Measurements from ENCODE around the gene TNIP3. TPM values are rescaled to one million over a fixed set of nuclear protein-coding genes. Genes with fewer than 3 reads are reported as not detected.

TNIP3 gene
- total and polyA plus RNA-seq, 4 experiments from 2014 or later, result 0.38 to 0.55 (median 0.53) TPM

DNA sequence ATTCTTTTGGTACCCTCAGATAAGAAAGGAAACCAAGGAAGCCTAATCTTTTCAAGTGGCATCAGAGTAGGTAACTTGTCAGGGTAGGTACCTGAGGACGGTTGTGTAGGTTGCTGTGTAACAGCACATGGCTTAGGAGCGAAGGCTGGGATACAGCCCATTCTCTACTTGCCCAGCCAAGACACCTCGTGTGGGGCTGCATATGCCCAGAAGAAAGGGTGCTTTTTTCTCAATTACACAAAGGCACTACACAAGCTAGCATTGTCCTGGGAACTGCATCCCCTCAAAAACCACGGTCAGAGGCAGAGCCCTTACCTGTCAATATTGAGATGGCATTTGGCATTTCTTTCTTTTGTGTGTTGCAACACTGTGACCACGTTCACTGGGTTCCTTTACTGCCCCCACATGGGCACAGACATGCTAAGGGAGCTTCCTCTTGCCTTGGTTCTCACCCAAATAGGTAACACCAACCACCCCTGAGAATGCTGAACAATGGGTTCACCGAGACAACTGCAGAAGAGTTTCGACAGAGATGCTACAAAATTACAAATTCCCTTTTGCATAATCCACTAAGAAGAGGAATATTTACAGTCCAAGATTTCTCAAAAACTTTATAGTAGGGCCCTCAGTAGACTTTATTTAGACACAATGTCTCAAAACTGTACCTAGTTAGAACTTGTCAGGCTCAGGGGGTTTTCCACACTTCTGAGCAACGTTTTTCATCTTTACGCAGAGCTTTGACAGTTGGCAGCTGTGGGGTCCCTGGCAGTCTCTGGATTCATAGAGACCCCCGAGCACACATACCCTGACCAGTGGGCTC is 35.8 kb upstream of the TNIP3 start:
- Mint-ChIP-seq H3K27ac (peak overlapping the region; percentile 5 to 75 (median 59)), H3K36me3 (no peaks in the 10 kb centered on the region), H3K4me1 (peaks cover 18 to 32% (median 24%) of the 10 kb centered on the region in 4 donors), H3K4me3 (peak overlapping the region; percentile 54 to 83 (median 68)), H3K9me3 (no peaks in the 10 kb centered on the region), H3K27me3 (no peaks in the 10 kb centered on the region)
- no peaks in the 10 kb centered on the region for H3K36me3 ChIP-seq (ENCODE audit: insufficient read depth, low read length)
- peak in 2 of 5 donors; percentile 17 to 42 for DNase-seq
- intact Hi-C loops (cut with micrococcal nuclease), result loop anchor here (2.0 to 10.0 kb wide), 2 partner anchors 21 to 275 kb away; partner anchors contain the start of gene PRDM5
- no peaks in the 10 kb centered on the region for H3K9me3 ChIP-seq (ENCODE audit: control insufficient read depth in 1 of 2, low read length in 2 of 2)
- H3K4me1 ChIP-seq (ENCODE audit: insufficient read depth, low read length), result peaks cover 25% of the 10 kb centered on the region
- CTCF ChIA-PET (ENCODE audit: partially characterized antibody), result interaction anchor here (0.8 to 4.0 kb wide), 19 partner anchors 7 to 190 kb away, joined by 3 to 39 read pairs (median 5); no protein-coding TSS in a partner anchor
- H3K27me3 ChIP-seq (ENCODE audit: insufficient read depth, low read length), result no peaks in the 10 kb centered on the region
- H3K27ac ChIP-seq (ENCODE audit: low read depth, low read length), result no peak overlapping the region
- POLR2A ChIA-PET (ENCODE audit: partially characterized antibody), result interaction anchor here (0.7 to 1.7 kb wide), 3 partner anchors 28 to 46 kb away, joined by 3 to 6 read pairs (median 3); no protein-coding TSS in a partner anchor
- H3K4me3 ChIP-seq (ENCODE audit: low read length in 2 of 2), result no peak overlapping the region

DNA sequence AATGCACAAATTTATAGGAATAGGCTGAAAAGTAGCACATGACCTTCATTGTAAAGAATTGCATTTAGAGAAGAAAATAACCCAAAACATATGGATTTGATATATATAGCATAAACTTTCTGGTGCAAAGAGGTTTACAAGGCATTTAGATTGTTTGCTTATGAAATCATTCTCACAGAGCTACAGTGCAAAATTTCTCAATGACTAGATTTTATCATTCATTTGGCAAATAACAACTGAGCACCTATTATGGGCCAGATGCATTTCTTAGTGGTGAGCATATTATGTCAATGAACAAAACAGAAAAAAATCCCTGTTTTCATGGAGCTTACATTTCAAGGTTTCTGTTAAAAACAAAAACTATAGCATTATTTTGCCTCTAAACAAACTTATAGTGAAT is 34.1 kb upstream of the TNIP3 start:
- POLR2A ChIA-PET (ENCODE audit: partially characterized antibody), result interaction anchor here (1.0 kb wide), 1 partner anchor 16 kb away, joined by 3 read pairs; no protein-coding TSS in a partner anchor
- intact Hi-C loops (cut with micrococcal nuclease), result loop anchor here (10.0 kb wide), 1 partner anchor 273 kb away; the partner anchor contains the start of gene PRDM5

DNA sequence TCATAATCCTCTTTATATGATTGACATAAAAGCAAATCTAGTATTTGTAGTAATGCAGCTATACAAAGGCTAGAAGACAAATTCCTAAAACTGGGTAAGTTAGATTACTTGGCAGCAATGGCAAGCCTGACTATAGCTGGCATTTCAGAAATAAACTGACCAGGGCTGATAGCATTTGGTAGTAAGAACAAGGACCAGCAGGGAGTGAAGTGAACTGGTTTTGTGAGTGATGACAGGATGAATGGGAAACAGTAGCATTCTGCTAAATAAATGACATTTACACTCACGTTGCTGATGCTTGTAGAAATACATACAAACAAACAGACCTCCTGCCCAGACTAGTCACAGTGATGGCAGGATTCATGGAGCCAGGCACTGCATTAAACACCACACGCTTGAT is 31.5 kb upstream of the TNIP3 start:
- Histone ChIP-seq H3K27ac (ENCODE audit: low read depth, low read length) (no peak overlapping the region), H3K9me3 (ENCODE audit: control insufficient read depth in 1 of 2, low read length in 2 of 2) (no peaks in the 10 kb centered on the region), H3K4me3 (ENCODE audit: low read length in 2 of 2) (no peak overlapping the region), H3K36me3 (ENCODE audit: insufficient read depth, low read length) (no peaks in the 10 kb centered on the region), H3K4me1 (ENCODE audit: insufficient read depth, low read length) (peaks cover 43% of the 10 kb centered on the region), H3K27me3 (ENCODE audit: insufficient read depth, low read length) (no peaks in the 10 kb centered on the region)
- DNase-seq, result no peak
- H3K27ac Mint-ChIP-seq, result no peak overlapping the region
- no peaks in the 10 kb centered on the region for H3K27me3 Mint-ChIP-seq
- H3K4me1 Mint-ChIP-seq, result peaks cover 29 to 46% (median 35%) of the 10 kb centered on the region in 4 donors
- ChIA-PET POLR2A (ENCODE audit: partially characterized antibody) (no interaction called here), CTCF (ENCODE audit: partially characterized antibody) (interaction anchor here (0.7 to 1.3 kb wide), 3 partner anchors 9 to 112 kb away, joined by 3 to 4 read pairs (median 3); no protein-coding TSS in a partner anchor)
- intact Hi-C loops (cut with micrococcal nuclease), result loop anchor here (10.0 kb wide), 1 partner anchor 271 kb away; the partner anchor contains the start of gene PRDM5
- no peaks in the 10 kb centered on the region for H3K36me3 Mint-ChIP-seq
- H3K4me3 Mint-ChIP-seq, result no peak overlapping the region
- H3K9me3 Mint-ChIP-seq, result no peaks in the 10 kb centered on the region

More for the DNA sequence above, 34.1 kb upstream of the TNIP3 start:
- Mint-ChIP-seq H3K9me3 (no peaks in the 10 kb centered on the region), H3K27me3 (no peaks in the 10 kb centered on the region), H3K36me3 (no peaks in the 10 kb centered on the region), H3K4me3 (no peak overlapping the region), H3K27ac (no peak overlapping the region), H3K4me1 (peaks cover 18 to 32% (median 24%) of the 10 kb centered on the region in 4 donors)
- Histone ChIP-seq H3K4me3 (ENCODE audit: low read length in 2 of 2) (no peak overlapping the region), H3K36me3 (ENCODE audit: insufficient read depth, low read length) (no peaks in the 10 kb centered on the region), H3K9me3 (ENCODE audit: control insufficient read depth in 1 of 2, low read length in 2 of 2) (no peaks in the 10 kb centered on the region), H3K4me1 (ENCODE audit: insufficient read depth, low read length) (peaks cover 25% of the 10 kb centered on the region), H3K27ac (ENCODE audit: low read depth, low read length) (no peak overlapping the region), H3K27me3 (ENCODE audit: insufficient read depth, low read length) (no peaks in the 10 kb centered on the region)
- CTCF ChIA-PET (ENCODE audit: partially characterized antibody), result interaction anchor here (0.6 to 4.0 kb wide), 6 partner anchors 9 to 127 kb away, joined by 3 to 39 read pairs (median 13); no protein-coding TSS in a partner anchor
- no peak for DNase-seq

DNA sequence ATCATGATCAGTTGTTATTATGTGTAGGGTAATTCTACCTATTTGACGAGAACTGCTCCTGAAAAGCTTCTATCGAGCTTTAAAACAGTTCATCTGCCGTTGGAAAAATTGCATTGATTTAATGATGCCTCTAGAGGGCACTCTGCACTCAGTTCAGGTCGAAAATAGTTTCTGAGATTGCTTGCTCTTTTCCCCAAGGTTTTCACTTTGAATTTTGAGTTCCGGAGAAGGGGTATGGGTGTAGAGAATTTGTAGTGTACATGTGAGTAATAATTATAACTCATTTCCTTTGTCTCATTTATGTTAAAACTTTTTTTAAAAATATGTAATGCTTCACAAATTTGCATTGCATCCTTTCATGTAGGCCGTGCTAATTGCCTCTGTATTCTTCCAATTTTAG is 28.4 kb upstream of the TNIP3 start:
- H3K9me3 ChIP-seq (ENCODE audit: control insufficient read depth in 1 of 2, low read length in 2 of 2), result no peaks in the 10 kb centered on the region

DNA sequence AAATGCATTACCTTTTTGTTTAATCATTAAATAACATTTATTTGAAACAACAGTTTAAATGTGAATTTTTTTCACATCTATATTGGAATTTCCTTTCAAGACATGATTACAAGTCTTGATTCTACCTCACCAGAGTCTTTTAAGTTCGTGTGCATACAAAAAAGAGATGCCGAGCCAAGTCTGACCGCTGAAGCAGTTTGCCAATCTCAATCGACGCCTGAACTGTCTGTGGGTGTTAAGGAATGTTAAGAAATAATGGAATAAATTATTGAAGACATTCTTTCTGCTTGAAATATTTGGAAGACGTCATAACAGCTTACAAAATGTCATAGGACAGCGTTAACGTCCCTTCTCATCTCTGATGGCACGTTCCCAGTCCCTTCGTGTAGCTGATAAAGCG is 27.9 kb upstream of the TNIP3 start:
- no peaks in the 10 kb centered on the region for H3K27me3 Mint-ChIP-seq
- H3K36me3 Mint-ChIP-seq, result no peaks in the 10 kb centered on the region
- Histone ChIP-seq H3K9me3 (ENCODE audit: control insufficient read depth in 1 of 2, low read length in 2 of 2) (no peaks in the 10 kb centered on the region), H3K27ac (ENCODE audit: low read depth, low read length) (no peak overlapping the region), H3K4me1 (ENCODE audit: insufficient read depth, low read length) (peaks cover 53% of the 10 kb centered on the region), H3K4me3 (ENCODE audit: low read length in 2 of 2) (no peak overlapping the region), H3K27me3 (ENCODE audit: insufficient read depth, low read length) (no peaks in the 10 kb centered on the region), H3K36me3 (ENCODE audit: insufficient read depth, low read length) (no peaks in the 10 kb centered on the region)
- ChIA-PET POLR2A (ENCODE audit: partially characterized antibody) (interaction anchor here (0.5 to 2.9 kb wide), 7 partner anchors 9 to 1978 kb away, joined by 3 to 11 read pairs (median 3); no protein-coding TSS in a partner anchor), CTCF (ENCODE audit: partially characterized antibody) (interaction anchor here (0.6 to 8.1 kb wide), 44 partner anchors 9 to 1037 kb away, joined by 3 to 203 read pairs (median 7); partner anchors contain the start of gene TNIP3)
- intact Hi-C loops (cut with micrococcal nuclease), result loop anchor here (1.0 to 10.0 kb wide), 8 partner anchors 40 to 1035 kb away; partner anchors contain the start of gene PRDM5
- peaks cover 37 to 55% (median 46%) of the 10 kb centered on the region in 4 donors for H3K4me1 Mint-ChIP-seq
- DNase-seq, result no peak
- peak overlapping the region; percentile 40 to 83 (median 73) for H3K4me3 Mint-ChIP-seq
- peak overlapping the region in 5 of 7 donors; percentile 0 to 79 (median 43) for H3K27ac Mint-ChIP-seq
- no peaks in the 10 kb centered on the region for H3K9me3 Mint-ChIP-seq

More for the DNA sequence above, 28.4 kb upstream of the TNIP3 start:
- H3K4me1 Mint-ChIP-seq, result peaks cover 37 to 51% (median 44%) of the 10 kb centered on the region in 4 donors
- Histone ChIP-seq H3K36me3 (ENCODE audit: insufficient read depth, low read length) (no peaks in the 10 kb centered on the region), H3K27ac (ENCODE audit: low read depth, low read length) (no peak overlapping the region), H3K4me1 (ENCODE audit: insufficient read depth, low read length) (peaks cover 53% of the 10 kb centered on the region), H3K27me3 (ENCODE audit: insufficient read depth, low read length) (no peaks in the 10 kb centered on the region), H3K4me3 (ENCODE audit: low read length in 2 of 2) (no peak overlapping the region)
- H3K27me3 Mint-ChIP-seq, result no peaks in the 10 kb centered on the region
- no peaks in the 10 kb centered on the region for H3K9me3 Mint-ChIP-seq
- H3K4me3 Mint-ChIP-seq, result peak overlapping the region; percentile 40 to 83 (median 73)
- CTCF ChIA-PET (ENCODE audit: partially characterized antibody), result interaction anchor here (0.6 to 8.1 kb wide), 48 partner anchors 8 to 1038 kb away, joined by 3 to 203 read pairs (median 6); partner anchors contain the start of gene TNIP3
- POLR2A ChIA-PET (ENCODE audit: partially characterized antibody), result interaction anchor here (0.7 to 2.9 kb wide), 6 partner anchors 10 to 464 kb away, joined by 3 to 11 read pairs (median 4); no protein-coding TSS in a partner anchor
- intact Hi-C loops (cut with micrococcal nuclease), result loop anchor here (1.0 to 10.0 kb wide), 8 partner anchors 40 to 1035 kb away; partner anchors contain the start of gene PRDM5
- DNase-seq, result peak in 3 of 5 donors; percentile 33 to 47 (median 46)
- H3K27ac Mint-ChIP-seq, result peak overlapping the region in 4 of 7 donors; percentile 0 to 79 (median 60)
- H3K36me3 Mint-ChIP-seq, result no peaks in the 10 kb centered on the region

DNA sequence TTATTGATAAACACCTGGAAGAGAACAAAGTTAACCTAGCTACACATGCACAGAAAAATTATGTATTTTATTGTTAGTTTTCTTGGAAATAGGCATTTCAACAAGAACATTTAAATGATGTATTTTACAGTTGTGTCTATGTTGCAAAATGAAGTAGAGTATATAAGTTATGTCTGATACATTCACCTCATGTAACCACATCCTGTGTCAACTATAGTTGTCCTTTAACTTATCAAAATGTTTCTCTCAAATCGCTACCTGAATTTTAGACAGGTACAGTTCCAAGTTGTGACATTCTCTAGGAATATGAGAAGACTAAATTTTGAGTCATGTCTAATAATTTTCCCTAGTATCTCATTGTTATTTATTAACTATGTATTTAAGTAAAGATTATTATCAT is 27.2 kb upstream of the TNIP3 start:
- Mint-ChIP-seq H3K4me1 (peaks cover 37 to 56% (median 47%) of the 10 kb centered on the region in 4 donors), H3K36me3 (no peaks in the 10 kb centered on the region), H3K4me3 (peak overlapping the region in 7 of 8 donors; percentile 21 to 83 (median 46)), H3K27ac (peak overlapping the region; percentile 4 to 89 (median 80)), H3K27me3 (no peaks in the 10 kb centered on the region), H3K9me3 (no peaks in the 10 kb centered on the region)
- peaks cover 53% of the 10 kb centered on the region for H3K4me1 ChIP-seq (ENCODE audit: insufficient read depth, low read length)
- POLR2A ChIA-PET (ENCODE audit: partially characterized antibody), result interaction anchor here (2.1 to 2.9 kb wide), 3 partner anchors 9 to 63 kb away, joined by 11 to 15 read pairs (median 11); no protein-coding TSS in a partner anchor
- no peak overlapping the region for H3K27ac ChIP-seq (ENCODE audit: low read depth, low read length)
- CTCF ChIA-PET (ENCODE audit: partially characterized antibody), result interaction anchor here (0.9 to 8.1 kb wide), 14 partner anchors 8 to 534 kb away, joined by 3 to 203 read pairs (median 16); partner anchors contain the start of gene TNIP3
- no peaks in the 10 kb centered on the region for H3K36me3 ChIP-seq (ENCODE audit: insufficient read depth, low read length)
- intact Hi-C loops (cut with micrococcal nuclease), result loop anchor here (5.0 to 10.0 kb wide), 5 partner anchors 39 to 1034 kb away; partner anchors contain the start of gene PRDM5
- H3K9me3 ChIP-seq (ENCODE audit: control insufficient read depth in 1 of 2, low read length in 2 of 2), result no peaks in the 10 kb centered on the region
- no peaks in the 10 kb centered on the region for H3K27me3 ChIP-seq (ENCODE audit: insufficient read depth, low read length)
- H3K4me3 ChIP-seq (ENCODE audit: low read length in 2 of 2), result no peak overlapping the region
- DNase-seq, result peak in 2 of 5 donors; percentile 16 to 23

All from CD4-positive, alpha-beta memory T cell (primary cell).